Measurements from ENCODE around the gene GPR42. TPM values are rescaled to one million over a fixed set of nuclear protein-coding genes. Genes with fewer than 3 reads are reported as not detected.
"Not testable (repeated sequence)": the region's sequence is repeated elsewhere in the genome, so short reads cannot be mapped to it uniquely, and the experiment has no call there.

GPR42 gene
- total RNA-seq, 4 donors from 2014 or later = 0.70 TPM; not detected in 3

- TF ChIP-seq CTCF (IDR thresholded peaks at IDR 0.05) (no peak), POLR2A (IDR thresholded peaks at IDR 0.05) (no peak)
- no peak for DNase-seq
- H3K27ac ChIP-seq = no peak overlapping the region
- H3K36me3 ChIP-seq = no peaks in the 10 kb centered on the region
- peaks cover 0 to 5% (median 0%) of the 10 kb centered on the region in 4 donors for H3K4me1 ChIP-seq
- no peak overlapping the region for H3K4me3 ChIP-seq
- no peaks in the 10 kb centered on the region for H3K9me3 ChIP-seq
- no peaks in the 10 kb centered on the region for H3K27me3 ChIP-seq
Observed at GRCh38 chr19:35398570-35398969, 27.7 kb downstream of the GPR42 start.

GRCh38 chr19:35399231-35399630 is 28.4 kb downstream of the GPR42 start:
- Histone ChIP-seq H3K36me3 (no peaks in the 10 kb centered on the region), H3K27ac (no peak overlapping the region), H3K4me3 (no peak overlapping the region), H3K9me3 (no peaks in the 10 kb centered on the region), H3K27me3 (no peaks in the 10 kb centered on the region), H3K4me1 (peaks cover 0 to 5% (median 0%) of the 10 kb centered on the region in 4 donors)
- no peak for DNase-seq
- no peak for TF ChIP-seq CTCF (IDR thresholded peaks at IDR 0.05)
- no peak for TF ChIP-seq POLR2A (IDR thresholded peaks at IDR 0.05)

- H3K27ac ChIP-seq = no peak overlapping the region
- H3K36me3 ChIP-seq = no peaks in the 10 kb centered on the region
- H3K9me3 ChIP-seq = no peaks in the 10 kb centered on the region
- H3K4me1 ChIP-seq = peaks cover 0 to 5% (median 0%) of the 10 kb centered on the region in 4 donors
- TF ChIP-seq POLR2A (IDR thresholded peaks at IDR 0.05) (no peak), CTCF (IDR thresholded peaks at IDR 0.05) (no peak)
- no peak overlapping the region for H3K4me3 ChIP-seq
- peak in 1 of 3 donors; percentile 23 for DNase-seq
- no peaks in the 10 kb centered on the region for H3K27me3 ChIP-seq
Observed at GRCh38 chr19:35399948-35400772, 29.3 kb downstream of the GPR42 start.

GRCh38 chr19:35400773-35401100 is 29.9 kb downstream of the GPR42 start:
- peaks cover 0 to 2% (median 0%) of the 10 kb centered on the region in 4 donors for H3K4me1 ChIP-seq
- no peaks in the 10 kb centered on the region for H3K9me3 ChIP-seq
- no peaks in the 10 kb centered on the region for H3K36me3 ChIP-seq
- TF ChIP-seq POLR2A (IDR thresholded peaks at IDR 0.05) (no peak), CTCF (IDR thresholded peaks at IDR 0.05) (no peak)
- no peak overlapping the region for H3K27ac ChIP-seq
- no peaks in the 10 kb centered on the region for H3K27me3 ChIP-seq
- DNase-seq = peak in 1 of 3 donors; percentile 25
- H3K4me3 ChIP-seq = no peak overlapping the region

- H3K36me3 ChIP-seq = not testable (repeated sequence)
Observed at GRCh38 chr19:35401416-35401815, 30.5 kb downstream of the GPR42 start.

GRCh38 chr19:35403116-35403760 is 32.4 kb downstream of the GPR42 start:
- no peak overlapping the region for H3K4me3 ChIP-seq
- no peaks in the 10 kb centered on the region for H3K9me3 ChIP-seq
- H3K27ac ChIP-seq = no peak overlapping the region
- H3K27me3 ChIP-seq = no peaks in the 10 kb centered on the region
- no peaks in the 10 kb centered on the region for H3K4me1 ChIP-seq
- no peak for TF ChIP-seq POLR2A (IDR thresholded peaks at IDR 0.05)
- no peak for TF ChIP-seq CTCF (IDR thresholded peaks at IDR 0.05)
- DNase-seq = peak in 1 of 3 donors; percentile 32
- no peaks in the 10 kb centered on the region for H3K36me3 ChIP-seq

More at GRCh38 chr19:35401416-35401815, 30.5 kb downstream of the GPR42 start:
- peak in 1 of 3 donors; percentile 13 for DNase-seq
- H3K4me1 ChIP-seq, H3K27ac ChIP-seq, H3K9me3 ChIP-seq, H3K27me3 ChIP-seq, H3K4me3 ChIP-seq: not testable (repeated sequence)

All from Peyer's patch (tissue), 4 donors.